DMS 273 treated with DMSO at 0.1 percent for 48 hours (cell line): Measurements from ENCODE around the gene DTWD1.
A peak's percentile ranks its signal among the peaks of the same experiment; 100 is the strongest.
"Not testable (repeated sequence)": the region's sequence is repeated elsewhere in the genome, so short reads cannot be mapped to it uniquely, and the experiment has no call there.

ENCODE experiments used
- DNase-seq: peaks from one replicate; lab custom pipeline; 2025; lab: John Stamatoyannopoulos, UW

The DTWD1 gene

DNA sequence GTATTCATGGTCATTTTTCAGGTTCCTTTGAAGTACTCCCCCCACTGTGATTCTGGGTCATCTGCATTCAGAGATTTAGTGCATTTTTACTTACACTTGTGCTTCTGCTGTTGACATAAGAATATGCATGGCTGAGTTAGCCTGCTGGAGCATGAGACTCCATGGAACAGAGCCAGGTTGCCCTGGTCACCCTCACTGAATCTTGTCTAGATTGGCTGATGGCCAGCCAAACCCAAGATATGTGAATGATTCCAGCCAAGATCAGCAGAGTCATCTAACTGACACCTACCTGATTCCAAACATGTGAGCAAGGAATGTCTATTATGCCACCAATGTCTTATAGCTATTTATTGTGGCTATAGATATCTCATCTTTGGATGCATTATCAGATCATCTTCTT is 25.1 kb downstream of the DTWD1 start:
- DNase-seq: peak; percentile 42

GRCh38 chr15:49646891-49647290 is 26.0 kb downstream of the DTWD1 start:
- DNase-seq: no peak

- DNase-seq: no peak
Observed at GRCh38 chr15:49649987-49650386, 29.1 kb downstream of the DTWD1 start.

GRCh38 chr15:49650676-49651075 is 29.8 kb downstream of the DTWD1 start:
- no peak for DNase-seq

DNA sequence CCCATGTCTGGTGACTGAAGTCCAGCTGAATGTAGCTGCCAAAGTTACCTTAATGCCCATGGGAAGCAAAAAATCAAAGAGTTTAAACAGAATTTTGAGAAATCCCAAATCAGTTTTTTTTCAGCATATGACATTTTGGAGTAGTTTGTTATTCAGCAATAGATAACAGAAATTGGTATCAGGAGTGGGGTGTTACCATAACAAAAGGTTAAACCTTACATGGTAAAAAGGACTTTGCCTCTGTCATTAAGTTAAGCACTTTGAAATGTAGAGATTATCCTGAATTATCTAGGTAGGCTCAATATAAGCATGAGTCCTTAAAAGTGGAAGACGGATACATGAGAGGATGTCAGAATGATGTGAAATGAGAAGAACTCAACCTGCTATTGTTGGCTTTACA is 32.1 kb downstream of the DTWD1 start:
- no peak for DNase-seq

DNA sequence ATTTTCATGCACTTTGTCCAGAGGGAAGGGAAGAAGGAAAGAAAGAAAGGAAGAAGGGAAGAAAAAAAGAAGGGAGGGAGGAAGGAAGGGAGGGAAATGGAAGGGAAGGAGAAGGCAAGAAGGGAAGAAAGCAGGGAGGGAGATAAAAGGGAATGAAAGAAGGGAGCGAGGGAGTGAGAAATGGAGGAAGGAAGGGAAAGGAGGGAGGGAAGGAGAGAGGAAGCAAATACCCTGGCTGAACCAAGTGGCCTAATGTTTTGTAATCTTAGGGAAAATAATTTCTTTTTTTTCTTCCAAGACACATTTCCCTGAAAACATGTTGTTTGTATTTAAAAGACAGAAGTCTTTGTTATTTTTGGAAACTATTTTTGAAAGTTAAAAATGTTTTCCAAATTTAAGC is 35.9 kb downstream of the DTWD1 start:
- no peak for DNase-seq

DNA sequence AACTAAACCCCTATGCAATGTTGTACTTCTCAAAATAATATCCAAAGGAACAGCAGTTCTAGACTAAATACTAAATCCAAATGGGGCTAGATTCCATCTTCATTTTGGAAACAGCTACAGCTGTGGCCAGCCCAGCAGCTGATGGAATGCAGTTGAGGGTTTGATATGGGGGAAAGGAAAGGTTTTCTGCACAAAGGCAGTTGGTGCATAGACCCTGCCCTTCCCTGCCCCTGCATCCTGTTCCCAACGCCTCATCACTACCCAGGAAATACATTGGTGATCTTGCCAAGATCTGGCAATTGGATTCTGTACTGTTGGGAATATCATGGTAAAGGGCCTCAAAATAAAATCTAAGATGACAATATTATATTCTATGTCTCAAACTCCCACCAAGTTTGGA is 43.9 kb downstream of the DTWD1 start:
- no peak for DNase-seq

- not testable (repeated sequence) for DNase-seq
Observed at GRCh38 chr15:49666486-49666885, 45.6 kb downstream of the DTWD1 start.

GRCh38 chr15:49669288-49669687 is 48.4 kb downstream of the DTWD1 start:
- no peak for DNase-seq

GRCh38 chr15:49673861-49674260 is 53.0 kb downstream of the DTWD1 start:
- DNase-seq: no peak

DNA sequence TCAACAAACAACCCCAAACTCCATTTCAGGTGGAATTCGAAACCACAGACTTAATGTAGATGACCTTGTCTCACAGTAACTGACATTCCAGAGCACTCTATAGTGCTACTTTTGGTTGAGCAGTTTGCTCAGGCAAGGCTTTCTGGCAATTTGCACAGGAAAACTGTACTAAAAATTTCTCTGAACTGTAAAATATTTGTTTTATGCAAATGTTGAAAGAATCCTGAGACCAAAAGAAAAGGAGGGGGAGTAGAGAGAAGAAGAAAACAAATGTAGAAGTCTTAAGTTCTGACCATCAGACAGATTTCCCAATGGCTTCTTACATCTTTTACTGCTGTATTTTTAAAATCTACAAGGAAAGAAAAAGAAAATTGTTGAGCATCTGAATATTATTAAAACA is 53.5 kb downstream of the DTWD1 start:
- no peak for DNase-seq

- DNase-seq: no peak
Observed at GRCh38 chr15:49675041-49675440, 54.2 kb downstream of the DTWD1 start.

- no peak for DNase-seq
Observed at GRCh38 chr15:49678655-49679054, 57.8 kb downstream of the DTWD1 start.

GRCh38 chr15:49686599-49686998 is 65.8 kb downstream of the DTWD1 start:
- DNase-seq: no peak

DNA sequence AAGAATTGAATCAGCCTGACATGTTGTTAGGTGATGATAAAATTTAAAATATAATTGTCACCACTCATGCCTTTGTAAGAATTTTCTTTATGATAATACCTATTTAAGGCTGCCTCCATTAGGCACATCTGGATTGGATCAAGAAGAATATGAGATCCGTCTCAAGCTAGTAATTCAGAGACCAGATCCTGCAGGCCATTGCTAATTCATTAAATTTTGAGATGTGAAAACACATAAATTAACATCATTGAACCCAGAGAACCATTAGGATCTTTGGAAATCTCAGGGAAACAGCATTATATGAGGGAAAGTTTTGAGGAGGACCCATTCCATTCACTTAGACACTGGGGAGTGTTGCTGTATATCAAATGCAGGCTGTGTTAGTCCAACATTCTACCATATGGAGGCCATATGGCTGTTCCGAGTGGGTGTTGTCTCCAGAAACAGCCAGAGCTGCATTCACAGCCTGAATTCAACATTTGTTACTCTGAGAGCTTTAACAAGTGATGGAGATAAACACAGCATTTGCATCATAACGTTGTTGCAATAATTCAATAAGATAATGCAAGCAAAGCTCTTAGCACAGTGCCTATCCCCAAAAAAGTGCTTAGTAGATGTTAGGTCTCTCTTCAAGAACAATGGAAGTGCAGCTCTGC is 67.4 kb downstream of the DTWD1 start:
- no peak for DNase-seq

- no peak for DNase-seq
Observed at GRCh38 chr15:49692514-49693090, 71.8 kb downstream of the DTWD1 start.

GRCh38 chr15:49693498-49693897 is 72.7 kb downstream of the DTWD1 start:
- no peak for DNase-seq

- DNase-seq: no peak
Observed at GRCh38 chr15:49696433-49696832, 75.6 kb downstream of the DTWD1 start.

- no peak for DNase-seq
Observed at GRCh38 chr15:49697121-49697520, 76.3 kb downstream of the DTWD1 start.

- not testable (repeated sequence) for DNase-seq
Observed at GRCh38 chr15:49702982-49703381, 82.1 kb downstream of the DTWD1 start.
